ENCODE measurements around the gene FIP1L1.

DNA sequence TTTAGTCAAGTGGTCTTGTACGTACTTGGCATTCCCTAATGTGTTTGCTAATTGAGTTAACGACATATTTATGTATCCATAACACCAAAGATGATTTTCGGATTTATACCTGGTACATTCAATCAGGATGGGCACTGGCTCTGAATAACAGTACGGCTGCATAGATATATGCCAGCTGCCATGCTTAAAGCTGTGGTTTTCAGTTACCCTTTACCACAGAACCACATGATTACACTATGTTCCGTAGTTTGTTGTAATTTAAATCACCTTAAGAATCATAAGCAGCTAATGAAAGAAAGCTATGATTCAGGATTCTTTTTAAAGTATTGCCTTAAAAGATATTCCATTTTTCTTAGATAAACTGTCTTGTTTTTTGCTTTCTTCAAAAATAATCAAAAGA lies 53.6 kb downstream of the FIP1L1 start:
- no peak for TF ChIP-seq GLIS3 (CRISPR knock-in tag; IDR thresholded peaks at IDR 0.05)
- TF ChIP-seq ZFP30 (CRISPR knock-in tag; IDR thresholded peaks at IDR 0.05) = no peak
- TF ChIP-seq RARB (CRISPR knock-in tag; IDR thresholded peaks at IDR 0.05) = no peak
- no peak for TF ChIP-seq BACH2 (CRISPR knock-in tag; IDR thresholded peaks at IDR 0.05; ENCODE audit: borderline replicate concordance)
- TF ChIP-seq, protein P1, sequence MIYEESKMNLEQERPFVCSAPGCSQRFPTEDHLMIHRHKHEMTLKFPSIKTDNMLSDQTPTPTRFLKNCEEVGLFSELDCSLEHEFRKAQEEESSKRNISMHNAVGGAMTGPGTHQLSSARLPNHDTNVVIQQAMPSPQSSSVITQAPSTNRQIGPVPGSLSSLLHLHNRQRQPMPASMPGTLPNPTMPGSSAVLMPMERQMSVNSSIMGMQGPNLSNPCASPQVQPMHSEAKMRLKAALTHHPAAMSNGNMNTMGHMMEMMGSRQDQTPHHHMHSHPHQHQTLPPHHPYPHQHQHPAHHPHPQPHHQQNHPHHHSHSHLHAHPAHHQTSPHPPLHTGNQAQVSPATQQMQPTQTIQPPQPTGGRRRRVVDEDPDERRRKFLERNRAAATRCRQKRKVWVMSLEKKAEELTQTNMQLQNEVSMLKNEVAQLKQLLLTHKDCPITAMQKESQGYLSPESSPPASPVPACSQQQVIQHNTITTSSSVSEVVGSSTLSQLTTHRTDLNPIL (CRISPR knock-in tag; IDR thresholded peaks at IDR 0.05; ENCODE audit: low read depth) = no peak
- TF ChIP-seq CSDC2 (CRISPR knock-in tag; IDR thresholded peaks at IDR 0.05) = no peak
- TF ChIP-seq ZC3H10 (CRISPR knock-in tag; IDR thresholded peaks at IDR 0.05) = no peak
- TF ChIP-seq ZNF8 (CRISPR knock-in tag; IDR thresholded peaks at IDR 0.05) = no peak
- TF ChIP-seq ZNF565 (CRISPR knock-in tag; conservative IDR thresholded peaks at IDR 0.05; ENCODE audit: low read depth) = no peak
- TF ChIP-seq, protein P2, sequence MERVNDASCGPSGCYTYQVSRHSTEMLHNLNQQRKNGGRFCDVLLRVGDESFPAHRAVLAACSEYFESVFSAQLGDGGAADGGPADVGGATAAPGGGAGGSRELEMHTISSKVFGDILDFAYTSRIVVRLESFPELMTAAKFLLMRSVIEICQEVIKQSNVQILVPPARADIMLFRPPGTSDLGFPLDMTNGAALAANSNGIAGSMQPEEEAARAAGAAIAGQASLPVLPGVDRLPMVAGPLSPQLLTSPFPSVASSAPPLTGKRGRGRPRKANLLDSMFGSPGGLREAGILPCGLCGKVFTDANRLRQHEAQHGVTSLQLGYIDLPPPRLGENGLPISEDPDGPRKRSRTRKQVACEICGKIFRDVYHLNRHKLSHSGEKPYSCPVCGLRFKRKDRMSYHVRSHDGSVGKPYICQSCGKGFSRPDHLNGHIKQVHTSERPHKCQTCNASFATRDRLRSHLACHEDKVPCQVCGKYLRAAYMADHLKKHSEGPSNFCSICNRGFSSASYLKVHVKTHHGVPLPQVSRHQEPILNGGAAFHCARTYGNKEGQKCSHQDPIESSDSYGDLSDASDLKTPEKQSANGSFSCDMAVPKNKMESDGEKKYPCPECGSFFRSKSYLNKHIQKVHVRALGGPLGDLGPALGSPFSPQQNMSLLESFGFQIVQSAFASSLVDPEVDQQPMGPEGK (CRISPR knock-in tag; IDR thresholded peaks at IDR 0.05; ENCODE audit: borderline replicate concordance) = no peak
- TF ChIP-seq ISL1 (CRISPR knock-in tag; IDR thresholded peaks at IDR 0.05) = no peak

Data from SK-N-SH treated with all-trans-retinoic acid at 6 μM for 48 hours (cell line).